Measurements from ENCODE around the gene HAS3. TPM values are rescaled to one million over a fixed set of nuclear protein-coding genes. Genes with fewer than 3 reads are reported as not detected.
"Not testable (repeated sequence)": the region's sequence is repeated elsewhere in the genome, so short reads cannot be mapped to it uniquely, and the experiment has no call there.

HAS3 gene, protein sequence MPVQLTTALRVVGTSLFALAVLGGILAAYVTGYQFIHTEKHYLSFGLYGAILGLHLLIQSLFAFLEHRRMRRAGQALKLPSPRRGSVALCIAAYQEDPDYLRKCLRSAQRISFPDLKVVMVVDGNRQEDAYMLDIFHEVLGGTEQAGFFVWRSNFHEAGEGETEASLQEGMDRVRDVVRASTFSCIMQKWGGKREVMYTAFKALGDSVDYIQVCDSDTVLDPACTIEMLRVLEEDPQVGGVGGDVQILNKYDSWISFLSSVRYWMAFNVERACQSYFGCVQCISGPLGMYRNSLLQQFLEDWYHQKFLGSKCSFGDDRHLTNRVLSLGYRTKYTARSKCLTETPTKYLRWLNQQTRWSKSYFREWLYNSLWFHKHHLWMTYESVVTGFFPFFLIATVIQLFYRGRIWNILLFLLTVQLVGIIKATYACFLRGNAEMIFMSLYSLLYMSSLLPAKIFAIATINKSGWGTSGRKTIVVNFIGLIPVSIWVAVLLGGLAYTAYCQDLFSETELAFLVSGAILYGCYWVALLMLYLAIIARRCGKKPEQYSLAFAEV
- 1 to 10 TPM; 3.5 to 4.9 (median 4.5) TPM for polyA plus RNA-seq (ENCODE audit: insufficient read length in 4 of 4)

GRCh38 chr16:69105501-69106361 is at the start of gene HAS3:
Gene HAS3 (plus strand): TSS chr16:69105653. CDS start chr16:69109396, 3,743 bp downstream.
- DNase-seq (ENCODE audit: low read depth in 4 of 4, low spot score in 3 of 4): peak in 1 of 4 donors; percentile 42

DNA sequence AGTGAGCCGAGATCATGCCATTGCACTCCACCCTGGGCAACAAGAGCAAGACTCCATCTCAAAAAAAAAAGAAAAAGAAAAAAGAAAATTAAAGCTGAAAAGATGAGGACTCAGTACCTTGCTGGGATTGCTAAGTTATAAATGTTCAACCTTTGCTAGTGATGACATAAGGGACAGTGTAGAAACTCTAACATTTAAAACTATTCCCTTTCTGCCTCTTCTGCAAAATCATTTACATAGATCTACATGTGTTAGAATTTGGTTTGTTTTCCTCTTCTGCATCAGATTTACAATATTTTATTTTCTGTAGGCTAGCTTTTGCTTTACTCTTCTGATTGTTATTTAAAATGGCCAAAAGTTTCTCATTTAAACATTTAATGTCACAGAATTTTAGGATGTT is 49.5 kb upstream of the HAS3 start:
- no peak for DNase-seq (ENCODE audit: low read depth in 4 of 4, low spot score in 3 of 4)

- DNase-seq (ENCODE audit: low read depth in 4 of 4, low spot score in 3 of 4): no peak
Observed at GRCh38 chr16:69056421-69056820, 49.0 kb upstream of the HAS3 start.

DNA sequence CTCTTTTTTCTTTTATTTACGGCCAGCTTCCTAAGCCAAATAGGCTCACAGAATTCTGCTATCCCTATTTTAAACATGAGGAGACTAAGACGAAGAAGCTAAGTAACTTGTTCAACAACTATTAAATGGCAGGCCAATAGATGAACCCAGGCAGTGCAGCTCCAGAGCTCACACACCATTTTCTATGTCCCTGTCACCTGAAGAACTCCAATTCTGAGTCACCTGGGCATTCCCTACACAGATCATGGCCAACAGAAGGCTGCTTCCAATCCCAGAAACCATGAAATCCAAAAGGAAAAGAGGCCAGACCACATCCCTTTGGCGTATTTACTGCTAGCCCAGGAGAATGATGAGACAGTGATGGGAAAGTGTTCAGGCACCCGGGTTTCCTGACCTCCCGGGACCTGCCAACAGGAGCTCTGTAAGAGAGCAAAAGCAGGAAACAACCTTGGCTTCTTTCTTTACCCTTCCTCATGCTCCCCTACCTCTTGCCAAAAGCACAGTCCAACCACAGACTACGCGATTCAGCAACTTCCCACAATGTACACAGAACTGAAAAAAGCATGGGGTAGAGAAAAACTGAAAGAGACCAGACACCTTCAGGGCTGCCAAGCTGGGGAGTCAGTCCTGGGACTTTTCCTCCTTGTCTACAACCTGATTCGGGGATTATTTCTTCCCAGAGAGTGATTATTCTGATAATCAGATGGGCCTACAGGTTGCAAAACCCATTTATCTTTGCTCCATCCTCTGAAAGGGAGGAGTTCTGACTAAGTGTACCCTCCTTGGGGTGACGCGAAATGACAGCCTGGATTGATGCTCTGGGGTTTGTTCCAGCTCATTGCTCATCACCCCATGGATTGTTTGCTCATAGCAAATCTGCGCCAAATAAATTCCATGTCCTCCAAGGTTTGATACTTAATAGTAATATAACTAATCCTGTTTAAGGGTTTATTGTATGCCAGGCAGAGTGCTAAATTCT is 47.8 kb upstream of the HAS3 start:
- DNase-seq (ENCODE audit: low read depth in 4 of 4, low spot score in 3 of 4): no peak

GRCh38 chr16:69063491-69063890 is 42.0 kb upstream of the HAS3 start:
- DNase-seq (ENCODE audit: low read depth in 4 of 4, low spot score in 3 of 4): not testable (repeated sequence)

DNA sequence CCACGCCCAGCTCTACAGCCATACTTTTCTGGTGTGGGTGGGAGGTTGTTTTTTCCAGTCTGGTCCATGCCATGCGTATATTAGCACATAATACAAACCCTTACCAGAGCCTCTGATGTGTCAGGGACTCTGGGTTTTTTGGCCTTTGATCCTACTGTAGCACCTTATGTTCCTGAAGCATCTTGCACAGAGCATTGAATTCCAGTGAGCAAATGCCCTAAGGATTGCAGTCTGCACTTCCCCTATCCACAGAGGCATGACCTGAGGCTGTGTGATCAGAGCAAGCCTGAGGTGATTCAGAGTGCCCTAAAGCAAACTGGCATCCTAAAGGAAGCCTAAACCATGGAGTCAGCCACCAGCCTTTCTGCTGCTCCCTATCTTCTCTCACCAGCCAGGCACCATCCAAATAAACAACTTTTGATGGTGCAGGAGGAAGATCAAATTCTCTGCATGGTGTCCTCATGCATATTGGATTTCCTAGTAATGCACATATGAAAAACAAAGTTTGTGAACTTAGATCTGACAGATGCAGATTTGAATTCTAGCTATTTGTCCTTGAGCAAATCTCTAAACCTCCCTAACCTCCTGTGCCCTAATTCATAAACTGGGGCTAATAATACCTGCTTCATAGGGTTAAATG is 41.2 kb upstream of the HAS3 start:
- no peak for DNase-seq (ENCODE audit: low read depth in 4 of 4, low spot score in 3 of 4)

GRCh38 chr16:69064764-69065313 is 40.6 kb upstream of the HAS3 start:
- no peak for DNase-seq (ENCODE audit: low read depth in 4 of 4, low spot score in 3 of 4)

DNA sequence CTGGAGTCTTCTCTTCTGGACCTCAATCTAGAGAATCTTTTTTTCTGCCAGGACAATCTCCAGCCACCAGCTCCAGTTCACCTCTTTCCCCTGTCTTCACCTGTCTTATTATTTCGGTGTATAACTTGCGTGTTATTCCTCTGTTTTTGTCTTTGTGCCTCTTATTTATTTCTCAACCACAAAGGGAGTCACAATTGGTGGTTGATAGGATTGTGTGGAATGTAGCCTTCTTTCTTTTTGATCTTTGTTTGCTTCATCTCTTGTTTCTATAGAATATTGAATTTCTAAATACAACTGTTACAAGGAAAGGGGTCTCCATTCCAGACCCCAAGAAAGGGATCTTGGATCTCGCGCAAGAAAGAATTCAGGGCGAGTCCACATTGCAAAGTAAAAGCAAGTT is 35.9 kb upstream of the HAS3 start:
- DNase-seq (ENCODE audit: low read depth in 4 of 4, low spot score in 3 of 4): no peak

- DNase-seq (ENCODE audit: low read depth in 4 of 4, low spot score in 3 of 4): no peak
Observed at GRCh38 chr16:69071036-69071435, 34.4 kb upstream of the HAS3 start.

DNA sequence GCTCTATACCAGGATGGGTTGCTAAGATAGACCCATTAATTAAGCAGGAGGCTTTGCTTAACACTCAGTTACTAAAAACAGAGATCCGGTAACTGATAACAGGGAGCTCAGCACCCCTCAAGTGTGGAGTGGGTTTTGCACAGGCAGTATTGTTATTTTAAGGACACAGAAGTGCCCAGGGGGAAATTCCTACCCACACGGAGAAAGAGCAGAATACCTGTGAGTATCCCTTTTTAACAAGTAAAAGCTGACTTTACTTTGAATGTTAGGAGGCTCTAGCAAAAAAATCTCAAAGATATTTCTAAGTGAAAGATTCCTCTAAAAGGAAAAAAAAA is 32.8 kb upstream of the HAS3 start:
- no peak for DNase-seq (ENCODE audit: low read depth in 4 of 4, low spot score in 3 of 4)

- no peak for DNase-seq (ENCODE audit: low read depth in 4 of 4, low spot score in 3 of 4)
Observed at GRCh38 chr16:69073181-69073702, 32.2 kb upstream of the HAS3 start.

DNA sequence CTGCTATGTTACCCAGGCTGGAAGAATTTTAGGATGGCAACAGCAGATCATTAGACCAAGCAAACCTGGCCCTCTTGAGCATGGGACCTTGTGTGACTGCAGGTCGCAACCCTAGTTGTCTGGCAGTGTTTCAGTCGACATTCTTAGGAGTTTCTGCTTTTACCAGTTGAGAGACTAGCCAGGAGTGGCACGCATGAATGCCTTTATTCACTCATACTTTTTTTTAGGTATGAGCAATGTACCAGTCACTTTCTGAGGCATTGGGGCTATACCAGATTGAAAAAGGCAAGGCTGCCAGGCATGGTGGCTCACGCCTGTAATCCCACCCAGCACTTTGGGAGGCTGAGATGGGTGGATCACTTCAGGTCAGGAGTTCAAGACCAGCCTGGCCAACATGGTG is 28.2 kb upstream of the HAS3 start:
- no peak for DNase-seq (ENCODE audit: low read depth in 4 of 4, low spot score in 3 of 4)

- no peak for DNase-seq (ENCODE audit: low read depth in 4 of 4, low spot score in 3 of 4)
Observed at GRCh38 chr16:69078073-69078472, 27.4 kb upstream of the HAS3 start.

DNA sequence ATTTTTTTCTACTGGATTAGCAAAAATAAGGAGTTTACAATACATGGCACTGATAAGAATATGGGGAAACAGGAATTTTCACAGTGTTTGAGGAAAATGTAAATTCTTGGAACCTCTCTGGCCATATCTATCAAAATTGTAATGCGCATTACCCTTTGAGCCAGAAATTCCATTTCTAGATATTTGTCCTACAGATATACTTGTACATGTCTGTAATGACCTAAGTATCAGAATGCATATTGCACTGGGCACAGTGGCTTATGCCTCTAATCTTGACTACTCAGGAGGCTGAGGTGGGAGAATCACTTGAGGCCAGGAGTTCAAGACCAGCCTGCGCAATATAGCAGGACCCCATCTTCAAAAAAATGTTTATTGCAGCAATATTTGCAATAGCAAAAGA is 25.8 kb upstream of the HAS3 start:
- no peak for DNase-seq (ENCODE audit: low read depth in 4 of 4, low spot score in 3 of 4)

DNA sequence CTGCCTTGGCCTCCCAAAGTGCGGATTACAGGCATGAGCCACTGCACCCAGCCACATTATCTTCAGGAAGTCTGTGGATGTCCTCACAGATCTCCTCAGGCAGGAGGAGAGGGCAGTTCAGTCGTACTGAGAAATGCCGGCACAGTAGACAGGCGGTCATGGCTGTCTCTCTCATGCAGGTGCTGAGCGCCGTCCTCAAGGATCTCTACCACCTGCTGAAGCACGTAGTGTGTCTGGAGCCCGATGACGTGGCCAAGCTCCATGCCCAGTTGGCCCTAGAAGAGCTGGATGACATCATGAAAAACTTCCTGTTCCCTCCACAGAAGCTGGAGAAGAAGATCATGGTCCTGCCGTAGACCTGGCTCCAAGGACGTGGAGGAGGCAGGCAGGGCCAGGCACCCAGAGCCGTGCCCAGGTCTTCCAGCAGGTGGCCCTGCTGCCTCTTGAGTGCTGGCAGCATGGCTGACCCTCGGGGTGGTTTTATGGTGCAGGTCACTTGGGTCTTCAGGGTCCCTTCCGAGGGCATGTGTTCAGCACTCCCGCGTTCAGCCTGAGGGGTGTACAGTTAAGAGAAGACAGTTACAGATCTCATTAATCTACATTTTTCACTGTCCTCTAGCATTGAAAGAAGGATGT is 22.0 kb upstream of the HAS3 start:
- DNase-seq (ENCODE audit: low read depth in 4 of 4, low spot score in 3 of 4): no peak

GRCh38 chr16:69084289-69084688 is 21.2 kb upstream of the HAS3 start:
- DNase-seq (ENCODE audit: low read depth in 4 of 4, low spot score in 3 of 4): no peak

GRCh38 chr16:69085032-69085695 is 20.3 kb upstream of the HAS3 start:
- no peak for DNase-seq (ENCODE audit: low read depth in 4 of 4, low spot score in 3 of 4)

- no peak for DNase-seq (ENCODE audit: low read depth in 4 of 4, low spot score in 3 of 4)
Observed at GRCh38 chr16:69087161-69087581, 18.3 kb upstream of the HAS3 start.
